ENCODE measurements around the gene CPT1B.

The CPT1B gene

GRCh38 chr22:50607659-50608020 is 29.4 kb upstream of the CPT1B start:
- no peak overlapping the region for H3K27ac ChIP-seq (ENCODE audit: low read length)
- H3K9me3 ChIP-seq (ENCODE audit: insufficient read depth, low read length, severe bottlenecking), result no peaks in the 10 kb centered on the region
- H3K27me3 ChIP-seq (ENCODE audit: insufficient read depth, low read length, poor library complexity), result no peaks in the 10 kb centered on the region
- H3K9ac ChIP-seq (ENCODE audit: low read depth, low read length), result no peak overlapping the region
- no peaks in the 10 kb centered on the region for H3K4me1 ChIP-seq (ENCODE audit: insufficient read depth, low read length)
- no peaks in the 10 kb centered on the region for H3K79me2 ChIP-seq (ENCODE audit: insufficient read depth, low read length)
- H3K36me3 ChIP-seq (ENCODE audit: insufficient read depth, low read length), result no peaks in the 10 kb centered on the region
- no peak overlapping the region for H3K4me2 ChIP-seq (ENCODE audit: insufficient read depth, low read length)
- no peaks in the 10 kb centered on the region for H4K20me1 ChIP-seq (ENCODE audit: insufficient read depth, low read length)
- no peak overlapping the region for H2AFZ ChIP-seq (ENCODE audit: low read depth, low read length)
- DNase-seq, result no peak
- TF ChIP-seq CTCF (IDR thresholded peaks at IDR 0.05; ENCODE audit: borderline replicate concordance, extremely low read depth, low read length, poor library complexity, severe bottlenecking), result no peak
- TF ChIP-seq EZH2 (IDR thresholded peaks at IDR 0.05; ENCODE audit: borderline replicate concordance, low read depth, low read length, severe bottlenecking), result no peak
- H3K4me3 ChIP-seq (ENCODE audit: low read depth in 1 of 2, low read length in 2 of 2), result no peak overlapping the region
- ATAC-seq (ENCODE audit: insufficient read depth, low read depth), result no peak

GRCh38 chr22:50606946-50607658 is 28.9 kb upstream of the CPT1B start:
- H2AFZ ChIP-seq (ENCODE audit: low read depth, low read length), result no peak overlapping the region
- no peak overlapping the region for H3K27ac ChIP-seq (ENCODE audit: low read length)
- H3K79me2 ChIP-seq (ENCODE audit: insufficient read depth, low read length), result no peaks in the 10 kb centered on the region
- no peak overlapping the region for H3K4me2 ChIP-seq (ENCODE audit: insufficient read depth, low read length)
- H3K27me3 ChIP-seq (ENCODE audit: insufficient read depth, low read length, poor library complexity), result no peaks in the 10 kb centered on the region
- H3K36me3 ChIP-seq (ENCODE audit: insufficient read depth, low read length), result no peaks in the 10 kb centered on the region
- H3K4me1 ChIP-seq (ENCODE audit: insufficient read depth, low read length), result no peaks in the 10 kb centered on the region
- H3K9me3 ChIP-seq (ENCODE audit: insufficient read depth, low read length, severe bottlenecking), result no peaks in the 10 kb centered on the region
- no peak for ATAC-seq (ENCODE audit: insufficient read depth, low read depth)
- TF ChIP-seq EZH2 (IDR thresholded peaks at IDR 0.05; ENCODE audit: borderline replicate concordance, low read depth, low read length, severe bottlenecking) (no peak), CTCF (IDR thresholded peaks at IDR 0.05; ENCODE audit: borderline replicate concordance, extremely low read depth, low read length, poor library complexity, severe bottlenecking) (no peak)
- H3K4me3 ChIP-seq (ENCODE audit: low read depth in 1 of 2, low read length in 2 of 2), result no peak overlapping the region
- no peak for DNase-seq
- no peaks in the 10 kb centered on the region; the same call in 1 of the 2 replicates for H4K20me1 ChIP-seq (ENCODE audit: insufficient read depth, low read length)
- H3K9ac ChIP-seq (ENCODE audit: low read depth, low read length), result no peak overlapping the region

GRCh38 chr22:50606165-50606945 is 28.1 kb upstream of the CPT1B start:
- H3K27me3 ChIP-seq (ENCODE audit: insufficient read depth, low read length, poor library complexity), result no peaks in the 10 kb centered on the region
- DNase-seq, result no peak

More at GRCh38 chr22:50606165-50606945, 28.1 kb upstream of the CPT1B start:
- Histone ChIP-seq H3K4me2 (ENCODE audit: insufficient read depth, low read length) (no peak overlapping the region), H2AFZ (ENCODE audit: low read depth, low read length) (no peak overlapping the region), H3K27ac (ENCODE audit: low read length) (no peak overlapping the region), H3K9me3 (ENCODE audit: insufficient read depth, low read length, severe bottlenecking) (no peaks in the 10 kb centered on the region), H3K4me3 (ENCODE audit: low read depth in 1 of 2, low read length in 2 of 2) (no peak overlapping the region), H4K20me1 (ENCODE audit: insufficient read depth, low read length) (no peaks in the 10 kb centered on the region; the same call in 1 of the 2 replicates), H3K36me3 (ENCODE audit: insufficient read depth, low read length) (no peaks in the 10 kb centered on the region), H3K9ac (ENCODE audit: low read depth, low read length) (no peak overlapping the region), H3K79me2 (ENCODE audit: insufficient read depth, low read length) (no peaks in the 10 kb centered on the region), H3K4me1 (ENCODE audit: insufficient read depth, low read length) (no peaks in the 10 kb centered on the region)
- ATAC-seq (ENCODE audit: insufficient read depth, low read depth), result peak; percentile 45; the same call in 1 of the 3 replicates
- TF ChIP-seq EZH2 (IDR thresholded peaks at IDR 0.05; ENCODE audit: borderline replicate concordance, low read depth, low read length, severe bottlenecking) (no peak), CTCF (IDR thresholded peaks at IDR 0.05; ENCODE audit: borderline replicate concordance, extremely low read depth, low read length, poor library complexity, severe bottlenecking) (peak; percentile 35)

All from DND-41 (cell line).